Endothelial cell of umbilical vein (primary cell): ENCODE measurements around the gene ZNF385D.

Experiments used
- CTCF ChIP-seq, 2 donors: IDR thresholded peaks; 1 replicate in 1 of 2; 2 replicates in 1 of 2; pipeline ENCODE4 v1.5.1; 2011; ENCODE audit warnings: low read length in 2 of 2, mild to moderate bottlenecking in 2 of 2, moderate library complexity in 2 of 2, control low read depth in 1 of 2, inconsistent platforms in 1 of 2, low read depth in 1 of 2; ENCODE audit not compliant: insufficient read depth in 1 of 2; ENCODE audit errors: extremely low read depth in 1 of 2
- EZH2 ChIP-seq: IDR thresholded peaks from 2 replicates; pipeline ENCODE4 v1.6.1; 2012; ENCODE audit warnings: borderline replicate concordance, low read depth, mild to moderate bottlenecking, moderate library complexity, low read length, inconsistent platforms; ENCODE audit not compliant: severe bottlenecking
- POLR2A ChIP-seq: IDR thresholded peaks from 2 replicates; pipeline ENCODE4 v1.6.1; 2012; ENCODE audit warnings: low read depth, mild to moderate bottlenecking, control low read depth, low read length

DNA sequence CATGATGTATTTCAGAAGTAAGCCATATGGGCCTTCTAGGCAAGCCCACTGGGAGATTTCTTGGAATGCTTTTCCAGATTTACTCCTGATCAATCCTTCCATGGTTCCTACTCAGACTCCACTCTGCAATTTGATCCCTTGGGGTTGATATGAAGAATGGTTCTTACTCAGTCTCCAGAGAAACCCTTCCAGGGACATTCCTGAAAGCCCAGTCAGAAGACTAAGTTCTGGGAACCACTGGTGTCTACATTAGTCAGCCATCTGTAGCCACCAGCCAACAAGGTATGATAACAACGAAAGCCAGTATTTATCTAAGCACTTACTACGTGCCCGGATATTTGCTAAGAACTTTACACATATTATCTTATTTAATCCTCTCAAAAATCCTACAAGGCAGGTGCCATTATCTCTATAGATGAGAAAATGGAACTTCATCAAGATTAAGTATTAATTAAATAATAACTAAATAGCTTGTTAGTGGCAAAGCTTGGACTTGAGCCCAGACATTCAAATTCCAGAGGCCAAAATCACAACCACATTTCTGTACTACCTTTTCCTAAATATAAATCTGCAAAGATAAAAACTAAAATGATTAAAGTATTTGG lies 32.7 kb downstream of the ZNF385D start:
- no peak for TF ChIP-seq CTCF (IDR thresholded peaks at IDR 0.05; ENCODE audit: extremely low read depth in 1 of 2, insufficient read depth in 1 of 2, low read depth in 1 of 2, low read length in 2 of 2)
- no peak for TF ChIP-seq POLR2A
- no peak for TF ChIP-seq EZH2
